Ishikawa (cell line): ENCODE results near the gene RPL27.

Experiments
- CEBPB ChIP-seq: IDR thresholded peaks from 2 replicates; pipeline ENCODE4 v1.6.1; 2012
- CREB1 ChIP-seq: IDR thresholded peaks from 2 replicates; pipeline ENCODE4 v1.6.1; 2012; ENCODE audit warnings: low read depth
- EGR1 ChIP-seq: IDR thresholded peaks from 2 replicates; pipeline ENCODE4 v1.6.1; 2012
- EP300 ChIP-seq: IDR thresholded peaks from 2 replicates; pipeline ENCODE4 v1.6.1; 2012; ENCODE audit warnings: borderline replicate concordance
- FOXM1 ChIP-seq: IDR thresholded peaks from 2 replicates; pipeline ENCODE4 v1.6.1; 2012; ENCODE audit warnings: low read depth, borderline replicate concordance
- MAX ChIP-seq: IDR thresholded peaks from 2 replicates; pipeline ENCODE4 v1.6.1; 2012
- NFIC ChIP-seq: IDR thresholded peaks from 2 replicates; pipeline ENCODE4 v1.6.1; 2012
- RAD21 ChIP-seq: IDR thresholded peaks from 2 replicates; pipeline ENCODE4 v1.6.1; 2012; ENCODE audit warnings: low read depth
- REST ChIP-seq: IDR thresholded peaks from 2 replicates; pipeline ENCODE4 v1.6.1; 2012; ENCODE audit warnings: low read depth, mild to moderate bottlenecking
- TAF1 ChIP-seq: IDR thresholded peaks from 2 replicates; pipeline ENCODE4 v1.6.1; 2012; ENCODE audit warnings: low read depth, mild to moderate bottlenecking
- TCF12 ChIP-seq: IDR thresholded peaks from 2 replicates; pipeline ENCODE4 v1.6.1; 2012; ENCODE audit warnings: low read depth
- TEAD4 ChIP-seq: IDR thresholded peaks from 2 replicates; pipeline ENCODE4 v1.6.1; 2012
- USF1 ChIP-seq: IDR thresholded peaks from 2 replicates; pipeline ENCODE4 v1.6.1; 2012
- YY1 ChIP-seq: IDR thresholded peaks from 2 replicates; pipeline ENCODE4 v1.6.1; 2012; ENCODE audit warnings: low read depth
- ZBTB7A ChIP-seq: IDR thresholded peaks from 2 replicates; pipeline ENCODE4 v1.6.1; 2012; ENCODE audit warnings: low read depth

Gene RPL27

GRCh38 chr17:42997390-42997983, 732 bp upstream of the RPL27 start:
- TF ChIP-seq CEBPB: no peak

- TF ChIP-seq MAX (no peak), USF1 (no peak), TCF12 (no peak), FOXM1 (no peak), CEBPB (no peak), REST (no peak), RAD21 (no peak), EGR1 (no peak), EP300 (no peak), YY1 (no peak), TAF1 (no peak), CREB1 (no peak), NFIC (no peak), TEAD4 (no peak), ZBTB7A (no peak)
These were observed 845 bp downstream of the RPL27 start for GRCh38 chr17:42999003-42999525.

GRCh38 chr17:43003542-43004172, 5.4 kb downstream of the RPL27 start:
- no peak for TF ChIP-seq YY1
- TF ChIP-seq CREB1: no peak
- TF ChIP-seq MAX: no peak
- no peak for TF ChIP-seq ZBTB7A
- no peak for TF ChIP-seq TCF12
- TF ChIP-seq TEAD4: no peak
- TF ChIP-seq EP300: no peak
- no peak for TF ChIP-seq FOXM1
- TF ChIP-seq REST: no peak
- no peak for TF ChIP-seq EGR1
- no peak for TF ChIP-seq NFIC
- no peak for TF ChIP-seq USF1
- TF ChIP-seq TAF1: no peak
- TF ChIP-seq RAD21: no peak
- TF ChIP-seq CEBPB: no peak

- peak; percentile 53; the same call in 1 of the 2 replicates for TF ChIP-seq MAX
- TF ChIP-seq TEAD4: no peak
- TF ChIP-seq EGR1: no peak
- no peak for TF ChIP-seq CEBPB
- TF ChIP-seq CREB1: no peak
- no peak for TF ChIP-seq TCF12
- TF ChIP-seq USF1: peak; percentile 54
- TF ChIP-seq RAD21: no peak
These were observed 8.7 kb downstream of the RPL27 start, which contains the start of gene IFI35 for GRCh38 chr17:43006639-43007551. Gene IFI35, plus strand, starts transcription at chr17:43006784. Its CDS starts 164 bp downstream, at chr17:43006948.

- TF ChIP-seq CREB1: no peak
- no peak for TF ChIP-seq EP300
These were observed 12.6 kb downstream of the RPL27 start for GRCh38 chr17:43010667-43011308.
